GM23338 (cell line): ENCODE data around the gene PRMT5. TPM values are rescaled to one million over a fixed set of nuclear protein-coding genes. Genes with fewer than 3 reads are reported as not detected.

Experiments used
- ATAC-seq: fragments of 200-7000 bp; cut with Tn5 transposase; 3 replicates; pipeline ENCODE4 v1.9.1; 2020
- DNase-seq: peaks from one replicate; pipeline ENCODE4 v3.0.0-alpha.2; 2015; ENCODE audit warnings: low spot score
- H2AFZ ChIP-seq: fragments of 200-600 bp; sonication (generic); 2 replicates; pipeline ENCODE4 v1.8.0; 2016; ENCODE audit warnings: antibody characterized with exemption, mild to moderate bottlenecking, moderate library complexity
- H3F3A ChIP-seq: fragments of 200-600 bp; sonication (generic); replicated peaks from 2 replicates; pipeline ENCODE4 v1.8.0; 2017; ENCODE audit warnings: antibody characterized with exemption, mixed run types, low read depth
- H3K27ac ChIP-seq: fragments of 200-600 bp; sonication (generic); 2 replicates; pipeline ENCODE4 v1.6.1; 2016; ENCODE audit warnings: low read depth
- H3K27me3 ChIP-seq: fragments of 200-600 bp; sonication (generic); 2 replicates; pipeline ENCODE4 v1.8.0; 2016; ENCODE audit warnings: mild to moderate bottlenecking, mixed run types, moderate library complexity; ENCODE audit not compliant: insufficient read depth
- H3K36me3 ChIP-seq: fragments of 200-600 bp; sonication (generic); 2 replicates; pipeline ENCODE4 v1.8.0; 2016; ENCODE audit warnings: mild to moderate bottlenecking; ENCODE audit not compliant: insufficient read depth
- H3K4me1 ChIP-seq: fragments of 200-600 bp; sonication (generic); 2 replicates; pipeline ENCODE4 v1.8.0; 2016; ENCODE audit warnings: mild to moderate bottlenecking, moderate library complexity; ENCODE audit not compliant: insufficient read depth
- H3K4me2 ChIP-seq: fragments of 200-600 bp; sonication (generic); 2 replicates; pipeline ENCODE4 v1.7.1; 2017; ENCODE audit warnings: mixed run types
- H3K4me3 ChIP-seq: fragments of 200-600 bp; sonication (generic); 2 replicates; pipeline ENCODE4 v1.6.1; 2016; ENCODE audit warnings: mixed run types
- H3K79me2 ChIP-seq: fragments of 200-600 bp; sonication (generic); replicated peaks from 2 replicates; pipeline ENCODE4 v1.8.0; 2017; ENCODE audit warnings: mild to moderate bottlenecking; ENCODE audit not compliant: insufficient read depth
- H3K9me2 ChIP-seq: fragments of 200-600 bp; sonication (generic); 2 replicates; pipeline ENCODE4 v1.8.0; 2017; ENCODE audit not compliant: insufficient read depth
- H4K20me1 ChIP-seq: fragments of 200-600 bp; sonication (generic); replicated peaks from 2 replicates; pipeline ENCODE4 v1.8.0; 2017; ENCODE audit warnings: mild to moderate bottlenecking; ENCODE audit not compliant: insufficient read depth
- H3K27ac Mint-ChIP-seq: 2 replicates; pipeline ENCODE4 v1.8.0; 2020; ENCODE audit warnings: inconsistent platforms, mild to moderate bottlenecking, moderate library complexity, mixed read lengths
- H3K27me3 Mint-ChIP-seq: 3 replicates; pipeline ENCODE4 v1.8.0; 2022; ENCODE audit warnings: low read depth, mild to moderate bottlenecking, moderate library complexity, mixed read lengths, inconsistent platforms; ENCODE audit not compliant: insufficient read depth, poor library complexity
- H3K36me3 Mint-ChIP-seq: 3 replicates; pipeline ENCODE4 v1.8.0; 2021; ENCODE audit warnings: low read depth, mild to moderate bottlenecking, inconsistent platforms, moderate library complexity, mixed read lengths
- H3K4me1 Mint-ChIP-seq: 3 replicates; pipeline ENCODE4 v1.8.0; 2020; ENCODE audit warnings: mild to moderate bottlenecking, inconsistent platforms, mixed read lengths
- H3K4me3 Mint-ChIP-seq: 3 replicates; pipeline ENCODE4 v1.8.0; 2021; ENCODE audit warnings: moderate library complexity, mild to moderate bottlenecking, inconsistent platforms, mixed read lengths
- H3K9me3 Mint-ChIP-seq: 3 replicates; pipeline ENCODE4 v1.8.0; 2020; ENCODE audit warnings: moderate library complexity, mild to moderate bottlenecking, inconsistent platforms, mixed read lengths
- CREB1 ChIP-seq: fragments of 250-450 bp; sonication (Bioruptor Pico); IDR thresholded peaks from 2 replicates; pipeline ENCODE4 v1.5.0; 2020; ENCODE audit warnings: low read depth, mild to moderate bottlenecking, moderate library complexity
- EZH2 ChIP-seq: fragments of 200-600 bp; sonication (generic); IDR thresholded peaks from one replicate; pipeline ENCODE4 v1.8.0; 2017; ENCODE audit warnings: antibody characterized with exemption, mild to moderate bottlenecking, low read depth; ENCODE audit not compliant: unreplicated experiment
- JUNB ChIP-seq: IDR thresholded peaks from one replicate; pipeline ENCODE4 v1.6.1; 2016; ENCODE audit warnings: antibody characterized with exemption; ENCODE audit not compliant: unreplicated experiment
- POLR2AphosphoS5 ChIP-seq: IDR thresholded peaks from 2 replicates; pipeline ENCODE4 v1.6.1; 2016; ENCODE audit warnings: antibody characterized with exemption, low read depth
- ZNF462 ChIP-seq: fragments of 250-450 bp; sonication (Bioruptor Pico); IDR thresholded peaks from 2 replicates; pipeline ENCODE4 v1.5.0; 2020; ENCODE audit warnings: mild to moderate bottlenecking, moderate library complexity
- polyA plus RNA-seq: library from polyadenylated mRNA; unstranded; fragments of >200 nt; fragmentation: Nextera tagmentation; extraction: Ambion mirVana; gene quantifications from 2 replicates; pipeline ENCODE4 v1.2.1, GENCODE V29; 2016
- total RNA-seq: library from RNA; depleted of rRNA; stranded (reverse); fragments of >200 nt; shearing (Covaris generic); gene quantifications from 2 replicates; pipeline ENCODE4 v1.2.3, GENCODE V29; 2014

PRMT5 gene
- total and polyA plus RNA-seq, 2 experiments from 2014 or later, result 68.8 to 124 TPM

DNA sequence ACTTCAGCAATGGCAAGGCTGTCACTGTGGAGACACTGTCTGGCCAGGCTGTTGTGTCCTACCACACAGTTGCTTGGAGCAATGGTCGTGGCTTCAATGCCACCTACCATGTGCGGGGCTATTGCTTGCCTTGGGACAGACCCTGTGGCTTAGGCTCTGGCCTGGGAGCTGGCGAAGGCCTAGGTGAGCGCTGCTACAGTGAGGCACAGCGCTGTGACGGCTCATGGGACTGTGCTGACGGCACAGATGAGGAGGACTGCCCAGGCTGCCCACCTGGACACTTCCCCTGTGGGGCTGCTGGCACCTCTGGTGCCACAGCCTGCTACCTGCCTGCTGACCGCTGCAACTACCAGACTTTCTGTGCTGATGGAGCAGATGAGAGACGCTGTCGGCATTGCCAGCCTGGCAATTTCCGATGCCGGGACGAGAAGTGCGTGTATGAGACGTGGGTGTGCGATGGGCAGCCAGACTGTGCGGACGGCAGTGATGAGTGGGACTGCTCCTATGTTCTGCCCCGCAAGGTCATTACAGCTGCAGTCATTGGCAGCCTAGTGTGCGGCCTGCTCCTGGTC, 53.3 kb downstream of the PRMT5 start:
- H3K9me2 ChIP-seq, result no peaks in the 10 kb centered on the region
- H3K36me3 Mint-ChIP-seq, result peaks cover 23% of the 10 kb centered on the region
- DNase-seq (no peak), ATAC-seq (no peak)
- H3K27ac Mint-ChIP-seq, result no peak overlapping the region
- H3K79me2 ChIP-seq, result no peaks in the 10 kb centered on the region
- H3K27me3 ChIP-seq, result no peaks in the 10 kb centered on the region
- no peaks in the 10 kb centered on the region for H3K9me3 Mint-ChIP-seq
- H3K36me3 ChIP-seq, result no peaks in the 10 kb centered on the region
- H3K27me3 Mint-ChIP-seq, result peaks cover 13% of the 10 kb centered on the region
- no peak for TF ChIP-seq JUNB
- no peak for TF ChIP-seq POLR2AphosphoS5
- TF ChIP-seq EZH2, result no peak
- peaks cover 2% of the 10 kb centered on the region; the same call in 1 of the 2 replicates for H3F3A ChIP-seq
- H3K4me1 Mint-ChIP-seq, result peaks cover 7% of the 10 kb centered on the region
- H3K4me1 ChIP-seq, result peaks cover 6% of the 10 kb centered on the region
- no peak overlapping the region for H3K4me2 ChIP-seq
- no peak overlapping the region for H3K4me3 ChIP-seq
- H4K20me1 ChIP-seq, result no peaks in the 10 kb centered on the region
- H3K27ac ChIP-seq, result no peak overlapping the region
- no peak overlapping the region for H3K4me3 Mint-ChIP-seq
- H2AFZ ChIP-seq, result no peak overlapping the region

DNA sequence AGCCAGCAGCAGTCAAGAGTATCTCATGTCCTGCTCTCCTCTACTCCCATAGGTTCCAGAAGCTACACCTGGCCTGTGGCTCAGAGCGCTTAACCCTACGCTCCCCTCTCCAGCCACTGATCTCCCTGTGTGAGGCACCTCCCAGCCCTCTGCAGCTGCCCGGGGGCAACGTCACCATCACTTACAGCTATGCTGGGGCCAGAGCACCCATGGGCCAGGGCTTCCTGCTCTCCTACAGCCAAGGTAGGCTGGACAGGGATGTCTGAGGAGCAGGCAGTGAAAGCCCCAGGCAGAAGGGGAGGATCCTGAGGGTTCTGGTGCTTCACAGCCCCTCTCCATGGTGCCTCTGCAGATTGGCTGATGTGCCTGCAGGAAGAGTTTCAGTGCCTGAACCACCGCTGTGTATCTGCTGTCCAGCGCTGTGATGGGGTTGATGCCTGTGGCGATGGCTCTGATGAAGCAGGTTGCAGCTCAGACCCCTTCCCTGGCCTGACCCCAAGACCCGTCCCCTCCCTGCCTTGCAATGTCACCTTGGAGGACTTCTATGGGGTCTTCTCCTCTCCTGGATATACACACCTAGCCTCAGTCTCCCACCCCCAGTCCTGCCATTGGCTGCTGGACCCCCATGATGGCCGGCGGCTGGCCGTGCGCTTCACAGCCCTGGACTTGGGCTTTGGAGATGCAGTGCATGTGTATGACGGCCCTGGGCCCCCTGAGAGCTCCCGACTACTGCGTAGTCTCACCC, 54.0 kb downstream of the PRMT5 start:
- Mint-ChIP-seq H3K9me3 (no peaks in the 10 kb centered on the region), H3K4me1 (peaks cover 13% of the 10 kb centered on the region), H3K27ac (no peak overlapping the region), H3K36me3 (peaks cover 23% of the 10 kb centered on the region), H3K27me3 (peaks cover 20% of the 10 kb centered on the region), H3K4me3 (no peak overlapping the region)
- no peak overlapping the region for H2AFZ ChIP-seq
- H3K9me2 ChIP-seq, result no peaks in the 10 kb centered on the region
- H3K4me1 ChIP-seq, result peaks cover 13% of the 10 kb centered on the region
- H3K27me3 ChIP-seq, result no peaks in the 10 kb centered on the region
- H3K79me2 ChIP-seq, result no peaks in the 10 kb centered on the region
- peaks cover 7% of the 10 kb centered on the region; the same call in 1 of the 2 replicates for H3F3A ChIP-seq
- TF ChIP-seq ZNF462 (no peak), CREB1 (CRISPR knock-in tag) (no peak)
- ATAC-seq, result no peak
- no peaks in the 10 kb centered on the region for H4K20me1 ChIP-seq
- DNase-seq, result no peak
- H3K4me3 ChIP-seq, result no peak overlapping the region
- no peak overlapping the region for H3K27ac ChIP-seq
- H3K36me3 ChIP-seq, result no peaks in the 10 kb centered on the region
- H3K4me2 ChIP-seq, result no peak overlapping the region
